HEK293 (cell line): Measurements from ENCODE around the gene GSK3B.

Source experiments
- AEBP2 ChIP-seq: fragments of 450-650 bp; formaldehyde crosslinking; IDR thresholded peaks from 2 replicates; pipeline ENCODE4 v1.5.1; 2016; ENCODE audit warnings: missing biosample characterization, missing genetic modification characterization, borderline replicate concordance
- ATF2 ChIP-seq: fragments of 450-650 bp; formaldehyde crosslinking; IDR thresholded peaks from 2 replicates; pipeline ENCODE4 v1.5.1; 2016; ENCODE audit warnings: missing biosample characterization, missing genetic modification characterization, low read depth
- GLIS1 ChIP-seq: fragments of 450-650 bp; formaldehyde crosslinking; IDR thresholded peaks from 2 replicates; pipeline ENCODE4 v1.5.1; 2016; ENCODE audit warnings: missing biosample characterization, missing genetic modification characterization
- HIC1 ChIP-seq: fragments of 450-650 bp; formaldehyde crosslinking; IDR thresholded peaks from 2 replicates; pipeline ENCODE4 v1.5.1; 2016; ENCODE audit warnings: missing biosample characterization, missing genetic modification characterization
- HOXC10 ChIP-seq: sonication (generic); formaldehyde crosslinking; IDR thresholded peaks from 2 replicates; pipeline ENCODE4 v1.8.1; 2023; ENCODE audit warnings: mild to moderate bottlenecking, missing genetic modification reagents
- IKZF3 ChIP-seq: fragments of 450-650 bp; IDR thresholded peaks from 2 replicates; pipeline ENCODE4 v1.5.0; 2018; ENCODE audit warnings: missing biosample characterization, mild to moderate bottlenecking, missing genetic modification characterization, moderate library complexity
- INSM2 ChIP-seq: fragments of 450-650 bp; formaldehyde crosslinking; IDR thresholded peaks from 2 replicates; pipeline ENCODE4 v1.5.1; 2016; ENCODE audit warnings: missing biosample characterization, missing genetic modification characterization
- KLF16 ChIP-seq: fragments of 450-650 bp; formaldehyde crosslinking; IDR thresholded peaks from 2 replicates; pipeline ENCODE4 v1.5.1; 2017; ENCODE audit warnings: missing biosample characterization, missing genetic modification characterization
- REPIN1 ChIP-seq: fragments of 450-650 bp; formaldehyde crosslinking; IDR thresholded peaks from 2 replicates; pipeline ENCODE4 v1.5.1; 2017; ENCODE audit warnings: missing biosample characterization, missing genetic modification characterization, low read depth
- SETDB1 ChIP-seq: IDR thresholded peaks from one replicate; pipeline ENCODE4 v1.6.1; 2017; ENCODE audit warnings: mild to moderate bottlenecking, low read length, moderate library complexity, mixed read lengths; ENCODE audit not compliant: insufficient read length
- TCF7L2 ChIP-seq: IDR thresholded peaks from 2 replicates; pipeline ENCODE4 v1.6.1; 2011; ENCODE audit warnings: low read depth, mild to moderate bottlenecking, inconsistent platforms, low read length, moderate library complexity, borderline replicate concordance
- ZBTB1 ChIP-seq: fragments of 450-650 bp; formaldehyde crosslinking; IDR thresholded peaks from 2 replicates; pipeline ENCODE4 v1.5.1; 2016; ENCODE audit warnings: missing biosample characterization, missing genetic modification characterization
- ZBTB17 ChIP-seq: fragments of 450-650 bp; formaldehyde crosslinking; IDR thresholded peaks from 2 replicates; pipeline ENCODE4 v1.5.1; 2016; ENCODE audit warnings: missing biosample characterization, missing genetic modification characterization
- ZBTB20 ChIP-seq: fragments of 450-650 bp; formaldehyde crosslinking; IDR thresholded peaks from 2 replicates; pipeline ENCODE4 v1.5.1; 2016; ENCODE audit warnings: missing biosample characterization, missing genetic modification characterization
- ZNF10 ChIP-seq: fragments of 450-650 bp; formaldehyde crosslinking; IDR thresholded peaks from 2 replicates; pipeline ENCODE4 v1.5.1; 2017; ENCODE audit warnings: missing biosample characterization, missing genetic modification characterization
- ZNF169 ChIP-seq: fragments of 450-650 bp; formaldehyde crosslinking; IDR thresholded peaks from 2 replicates; pipeline ENCODE4 v1.5.1; 2016; ENCODE audit warnings: missing biosample characterization, missing genetic modification characterization
- ZNF24 ChIP-seq: fragments of 450-650 bp; formaldehyde crosslinking; IDR thresholded peaks from 2 replicates; pipeline ENCODE4 v1.5.1; 2016; ENCODE audit warnings: missing biosample characterization, missing genetic modification characterization
- ZNF26 ChIP-seq: fragments of 450-650 bp; formaldehyde crosslinking; IDR thresholded peaks from 2 replicates; pipeline ENCODE4 v1.5.1; 2016; ENCODE audit warnings: missing biosample characterization, missing genetic modification characterization
- ZNF266 ChIP-seq: fragments of 450-650 bp; formaldehyde crosslinking; IDR thresholded peaks from 2 replicates; pipeline ENCODE4 v1.5.1; 2016; ENCODE audit warnings: missing biosample characterization, missing genetic modification characterization, low read depth
- ZNF292 ChIP-seq: fragments of 450-650 bp; formaldehyde crosslinking; IDR thresholded peaks from 2 replicates; pipeline ENCODE4 v1.5.1; 2016; ENCODE audit warnings: low read depth, missing biosample characterization, missing genetic modification characterization, borderline replicate concordance
- ZNF335 ChIP-seq: fragments of 450-650 bp; formaldehyde crosslinking; conservative IDR thresholded peaks from 2 replicates; pipeline ENCODE4 v1.5.1; 2016; ENCODE audit warnings: missing biosample characterization, missing genetic modification characterization
- ZNF433 ChIP-seq: fragments of 450-650 bp; formaldehyde crosslinking; IDR thresholded peaks from 2 replicates; pipeline ENCODE4 v1.5.1; 2016; ENCODE audit warnings: missing biosample characterization, missing genetic modification characterization, low read depth
- ZNF501 ChIP-seq: fragments of 450-650 bp; formaldehyde crosslinking; IDR thresholded peaks from 2 replicates; pipeline ENCODE4 v1.5.1; 2016; ENCODE audit warnings: missing biosample characterization, missing genetic modification characterization
- ZNF514 ChIP-seq: fragments of 450-650 bp; formaldehyde crosslinking; IDR thresholded peaks from 2 replicates; pipeline ENCODE4 v1.5.1; 2016; ENCODE audit warnings: missing biosample characterization, missing genetic modification characterization
- ZNF561 ChIP-seq: fragments of 450-650 bp; IDR thresholded peaks from 2 replicates; pipeline ENCODE4 v1.5.1; 2018; ENCODE audit warnings: missing biosample characterization, missing genetic modification characterization, borderline replicate concordance
- ZNF645 ChIP-seq: fragments of 450-650 bp; formaldehyde crosslinking; IDR thresholded peaks from 2 replicates; pipeline ENCODE4; 2016; ENCODE audit warnings: missing biosample characterization, missing genetic modification characterization
- ZNF658 ChIP-seq: fragments of 450-650 bp; formaldehyde crosslinking; IDR thresholded peaks from 2 replicates; pipeline ENCODE4; 2016; ENCODE audit warnings: missing biosample characterization, missing genetic modification characterization
- ZNF677 ChIP-seq: fragments of 450-650 bp; IDR thresholded peaks from 2 replicates; pipeline ENCODE4 v1.5.0; 2018; ENCODE audit warnings: missing biosample characterization, mild to moderate bottlenecking, missing genetic modification characterization, moderate library complexity
- ZNF776 ChIP-seq: fragments of 450-650 bp; formaldehyde crosslinking; IDR thresholded peaks from 2 replicates; pipeline ENCODE4 v1.5.0; 2017; ENCODE audit warnings: missing biosample characterization, missing genetic modification characterization, borderline replicate concordance
- ZNF792 ChIP-seq: fragments of 450-650 bp; formaldehyde crosslinking; IDR thresholded peaks from 2 replicates; pipeline ENCODE4 v1.5.1; 2016; ENCODE audit warnings: missing biosample characterization, missing genetic modification characterization
- ZNF830 ChIP-seq: fragments of 450-650 bp; IDR thresholded peaks from 2 replicates; pipeline ENCODE4 v1.5.0; 2018; ENCODE audit warnings: missing biosample characterization, missing genetic modification characterization, low read depth, mild to moderate bottlenecking, moderate library complexity

The GSK3B gene

GRCh38 chr3:120095226-120095978, 1.2 kb upstream of the GSK3B start (continued):
- TF ChIP-seq ZNF658 (tag by site-specific recombination) (no peak), ZNF792 (tag by site-specific recombination) (no peak), ZNF292 (no peak), HIC1 (0 out of 2 replicates have a peak, but pooled peaks have one; percentile 35), ZNF645 (tag by site-specific recombination) (no peak), ZNF266 (no peak), GLIS1 (tag by site-specific recombination) (no peak; the same call in 1 of the 2 replicates), HOXC10 (CRISPR knock-in tag) (no peak), ATF2 (tag by site-specific recombination) (peak; percentile 54), ZNF830 (no peak), ZNF10 (peak; percentile 98), ZNF677 (no peak), REPIN1 (tag by site-specific recombination) (0 out of 2 replicates have a peak, but pooled peaks have one; percentile 30), ZNF169 (no peak), ZNF776 (no peak), AEBP2 (tag by site-specific recombination) (no peak), ZBTB20 (tag by site-specific recombination) (peak; percentile 63; the same call in 1 of the 2 replicates), ZNF561 (tag by site-specific recombination) (peak; percentile 54; the same call in 1 of the 2 replicates), SETDB1 (peak; percentile 11), ZNF26 (tag by site-specific recombination) (no peak), ZNF433 (no peak), ZNF514 (no peak), ZNF24 (tag by site-specific recombination) (no peak; the same call in 1 of the 2 replicates), INSM2 (tag by site-specific recombination) (0 out of 2 replicates have a peak, but pooled peaks have one; percentile 24), ZNF501 (peak; percentile 87), IKZF3 (tag by site-specific recombination) (no peak), ZNF335 (tag by site-specific recombination) (peak; percentile 96), KLF16 (tag by site-specific recombination) (peak; percentile 11; the same call in 1 of the 2 replicates), ZBTB17 (tag by site-specific recombination) (peak; percentile 70), ZBTB1 (no peak), TCF7L2 (no peak)
